ENCODE data around the gene DPP9. TPM values are rescaled to one million over a fixed set of nuclear protein-coding genes. Genes with fewer than 3 reads are reported as not detected.

Gene DPP9
- total and polyA plus RNA-seq, 2 of the 13 experiments (the other 11 are each of a cell fraction or from before 2014, with no cell fraction given) = 8.4 to 25.8 TPM

GRCh38 chr19:4640247-4641000 lies 83.2 kb downstream of the DPP9 start (continued):
- TF ChIP-seq, protein P1, sequence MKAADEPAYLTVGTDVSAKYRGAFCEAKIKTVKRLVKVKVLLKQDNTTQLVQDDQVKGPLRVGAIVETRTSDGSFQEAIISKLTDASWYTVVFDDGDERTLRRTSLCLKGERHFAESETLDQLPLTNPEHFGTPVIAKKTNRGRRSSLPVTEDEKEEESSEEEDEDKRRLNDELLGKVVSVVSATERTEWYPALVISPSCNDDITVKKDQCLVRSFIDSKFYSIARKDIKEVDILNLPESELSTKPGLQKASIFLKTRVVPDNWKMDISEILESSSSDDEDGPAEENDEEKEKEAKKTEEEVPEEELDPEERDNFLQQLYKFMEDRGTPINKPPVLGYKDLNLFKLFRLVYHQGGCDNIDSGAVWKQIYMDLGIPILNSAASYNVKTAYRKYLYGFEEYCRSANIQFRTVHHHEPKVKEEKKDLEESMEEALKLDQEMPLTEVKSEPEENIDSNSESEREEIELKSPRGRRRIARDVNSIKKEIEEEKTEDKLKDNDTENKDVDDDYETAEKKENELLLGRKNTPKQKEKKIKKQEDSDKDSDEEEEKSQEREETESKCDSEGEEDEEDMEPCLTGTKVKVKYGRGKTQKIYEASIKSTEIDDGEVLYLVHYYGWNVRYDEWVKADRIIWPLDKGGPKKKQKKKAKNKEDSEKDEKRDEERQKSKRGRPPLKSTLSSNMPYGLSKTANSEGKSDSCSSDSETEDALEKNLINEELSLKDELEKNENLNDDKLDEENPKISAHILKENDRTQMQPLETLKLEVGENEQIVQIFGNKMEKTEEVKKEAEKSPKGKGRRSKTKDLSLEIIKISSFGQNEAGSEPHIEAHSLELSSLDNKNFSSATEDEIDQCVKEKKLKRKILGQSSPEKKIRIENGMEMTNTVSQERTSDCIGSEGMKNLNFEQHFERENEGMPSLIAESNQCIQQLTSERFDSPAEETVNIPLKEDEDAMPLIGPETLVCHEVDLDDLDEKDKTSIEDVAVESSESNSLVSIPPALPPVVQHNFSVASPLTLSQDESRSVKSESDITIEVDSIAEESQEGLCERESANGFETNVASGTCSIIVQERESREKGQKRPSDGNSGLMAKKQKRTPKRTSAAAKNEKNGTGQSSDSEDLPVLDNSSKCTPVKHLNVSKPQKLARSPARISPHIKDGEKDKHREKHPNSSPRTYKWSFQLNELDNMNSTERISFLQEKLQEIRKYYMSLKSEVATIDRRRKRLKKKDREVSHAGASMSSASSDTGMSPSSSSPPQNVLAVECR (CRISPR knock-in tag; IDR thresholded peaks at IDR 0.05; ENCODE audit: borderline replicate concordance) = peak; percentile 76
- TF ChIP-seq ZKSCAN1 (IDR thresholded peaks at IDR 0.05; ENCODE audit: low read length) (no peak), ZNF251 (CRISPR knock-in tag; IDR thresholded peaks at IDR 0.05) (no peak), SCMH1 (CRISPR knock-in tag; IDR thresholded peaks at IDR 0.05; ENCODE audit: borderline replicate concordance) (no peak), ELF3 (CRISPR knock-in tag; IDR thresholded peaks at IDR 0.05) (no peak), POLR2A (IDR thresholded peaks at IDR 0.05; ENCODE audit: insufficient read depth in 1 of 2, low read depth in 2 of 2, low read length in 2 of 2) (0 out of 4 replicates have a peak, but pooled peaks of 1 of the 2 experiments have one; percentile 10), BRCA1 (CRISPR knock-in tag; IDR thresholded peaks at IDR 0.05) (no peak), THYN1 (CRISPR knock-in tag; IDR thresholded peaks at IDR 0.05; ENCODE audit: borderline replicate concordance, low read depth) (no peak), SAP130 (CRISPR knock-in tag; IDR thresholded peaks at IDR 0.05; ENCODE audit: low read depth) (peak; percentile 89), ZNF382 (CRISPR knock-in tag; IDR thresholded peaks at IDR 0.05; ENCODE audit: borderline replicate concordance) (no peak), WIZ (CRISPR knock-in tag; IDR thresholded peaks at IDR 0.05) (no peak)
- TF ChIP-seq, protein P2, sequence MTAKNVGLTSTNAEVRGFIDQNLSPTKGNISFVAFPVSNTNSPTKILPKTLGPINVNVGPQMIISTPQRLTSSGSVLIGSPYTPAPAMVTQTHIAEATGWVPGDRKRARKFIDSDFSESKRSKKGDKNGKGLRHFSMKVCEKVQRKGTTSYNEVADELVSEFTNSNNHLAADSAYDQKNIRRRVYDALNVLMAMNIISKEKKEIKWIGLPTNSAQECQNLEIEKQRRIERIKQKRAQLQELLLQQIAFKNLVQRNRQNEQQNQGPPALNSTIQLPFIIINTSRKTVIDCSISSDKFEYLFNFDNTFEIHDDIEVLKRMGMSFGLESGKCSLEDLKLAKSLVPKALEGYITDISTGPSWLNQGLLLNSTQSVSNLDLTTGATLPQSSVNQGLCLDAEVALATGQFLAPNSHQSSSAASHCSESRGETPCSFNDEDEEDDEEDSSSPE (CRISPR knock-in tag; IDR thresholded peaks at IDR 0.05) = peak; percentile 81; the same call in 1 of the 2 replicates
- TF ChIP-seq, protein P3, sequence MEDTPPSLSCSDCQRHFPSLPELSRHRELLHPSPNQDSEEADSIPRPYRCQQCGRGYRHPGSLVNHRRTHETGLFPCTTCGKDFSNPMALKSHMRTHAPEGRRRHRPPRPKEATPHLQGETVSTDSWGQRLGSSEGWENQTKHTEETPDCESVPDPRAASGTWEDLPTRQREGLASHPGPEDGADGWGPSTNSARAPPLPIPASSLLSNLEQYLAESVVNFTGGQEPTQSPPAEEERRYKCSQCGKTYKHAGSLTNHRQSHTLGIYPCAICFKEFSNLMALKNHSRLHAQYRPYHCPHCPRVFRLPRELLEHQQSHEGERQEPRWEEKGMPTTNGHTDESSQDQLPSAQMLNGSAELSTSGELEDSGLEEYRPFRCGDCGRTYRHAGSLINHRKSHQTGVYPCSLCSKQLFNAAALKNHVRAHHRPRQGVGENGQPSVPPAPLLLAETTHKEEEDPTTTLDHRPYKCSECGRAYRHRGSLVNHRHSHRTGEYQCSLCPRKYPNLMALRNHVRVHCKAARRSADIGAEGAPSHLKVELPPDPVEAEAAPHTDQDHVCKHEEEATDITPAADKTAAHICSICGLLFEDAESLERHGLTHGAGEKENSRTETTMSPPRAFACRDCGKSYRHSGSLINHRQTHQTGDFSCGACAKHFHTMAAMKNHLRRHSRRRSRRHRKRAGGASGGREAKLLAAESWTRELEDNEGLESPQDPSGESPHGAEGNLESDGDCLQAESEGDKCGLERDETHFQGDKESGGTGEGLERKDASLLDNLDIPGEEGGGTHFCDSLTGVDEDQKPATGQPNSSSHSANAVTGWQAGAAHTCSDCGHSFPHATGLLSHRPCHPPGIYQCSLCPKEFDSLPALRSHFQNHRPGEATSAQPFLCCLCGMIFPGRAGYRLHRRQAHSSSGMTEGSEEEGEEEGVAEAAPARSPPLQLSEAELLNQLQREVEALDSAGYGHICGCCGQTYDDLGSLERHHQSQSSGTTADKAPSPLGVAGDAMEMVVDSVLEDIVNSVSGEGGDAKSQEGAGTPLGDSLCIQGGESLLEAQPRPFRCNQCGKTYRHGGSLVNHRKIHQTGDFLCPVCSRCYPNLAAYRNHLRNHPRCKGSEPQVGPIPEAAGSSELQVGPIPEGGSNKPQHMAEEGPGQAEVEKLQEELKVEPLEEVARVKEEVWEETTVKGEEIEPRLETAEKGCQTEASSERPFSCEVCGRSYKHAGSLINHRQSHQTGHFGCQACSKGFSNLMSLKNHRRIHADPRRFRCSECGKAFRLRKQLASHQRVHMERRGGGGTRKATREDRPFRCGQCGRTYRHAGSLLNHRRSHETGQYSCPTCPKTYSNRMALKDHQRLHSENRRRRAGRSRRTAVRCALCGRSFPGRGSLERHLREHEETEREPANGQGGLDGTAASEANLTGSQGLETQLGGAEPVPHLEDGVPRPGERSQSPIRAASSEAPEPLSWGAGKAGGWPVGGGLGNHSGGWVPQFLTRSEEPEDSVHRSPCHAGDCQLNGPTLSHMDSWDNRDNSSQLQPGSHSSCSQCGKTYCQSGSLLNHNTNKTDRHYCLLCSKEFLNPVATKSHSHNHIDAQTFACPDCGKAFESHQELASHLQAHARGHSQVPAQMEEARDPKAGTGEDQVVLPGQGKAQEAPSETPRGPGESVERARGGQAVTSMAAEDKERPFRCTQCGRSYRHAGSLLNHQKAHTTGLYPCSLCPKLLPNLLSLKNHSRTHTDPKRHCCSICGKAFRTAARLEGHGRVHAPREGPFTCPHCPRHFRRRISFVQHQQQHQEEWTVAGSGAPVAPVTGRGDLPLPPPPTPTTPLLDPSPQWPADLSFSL (CRISPR knock-in tag; IDR thresholded peaks at IDR 0.05) = no peak
- TF ChIP-seq, protein P4, sequence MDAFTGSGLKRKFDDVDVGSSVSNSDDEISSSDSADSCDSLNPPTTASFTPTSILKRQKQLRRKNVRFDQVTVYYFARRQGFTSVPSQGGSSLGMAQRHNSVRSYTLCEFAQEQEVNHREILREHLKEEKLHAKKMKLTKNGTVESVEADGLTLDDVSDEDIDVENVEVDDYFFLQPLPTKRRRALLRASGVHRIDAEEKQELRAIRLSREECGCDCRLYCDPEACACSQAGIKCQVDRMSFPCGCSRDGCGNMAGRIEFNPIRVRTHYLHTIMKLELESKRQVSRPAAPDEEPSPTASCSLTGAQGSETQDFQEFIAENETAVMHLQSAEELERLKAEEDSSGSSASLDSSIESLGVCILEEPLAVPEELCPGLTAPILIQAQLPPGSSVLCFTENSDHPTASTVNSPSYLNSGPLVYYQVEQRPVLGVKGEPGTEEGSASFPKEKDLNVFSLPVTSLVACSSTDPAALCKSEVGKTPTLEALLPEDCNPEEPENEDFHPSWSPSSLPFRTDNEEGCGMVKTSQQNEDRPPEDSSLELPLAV (CRISPR knock-in tag; conservative IDR thresholded peaks at IDR 0.05; ENCODE audit: low read depth) = no peak
